8988T (cell line): ENCODE data around the gene CCDC187.

Experiments used
- DNase-seq: peaks from one replicate; pipeline ENCODE4 v3.0.0; 2011

The CCDC187 gene

DNA sequence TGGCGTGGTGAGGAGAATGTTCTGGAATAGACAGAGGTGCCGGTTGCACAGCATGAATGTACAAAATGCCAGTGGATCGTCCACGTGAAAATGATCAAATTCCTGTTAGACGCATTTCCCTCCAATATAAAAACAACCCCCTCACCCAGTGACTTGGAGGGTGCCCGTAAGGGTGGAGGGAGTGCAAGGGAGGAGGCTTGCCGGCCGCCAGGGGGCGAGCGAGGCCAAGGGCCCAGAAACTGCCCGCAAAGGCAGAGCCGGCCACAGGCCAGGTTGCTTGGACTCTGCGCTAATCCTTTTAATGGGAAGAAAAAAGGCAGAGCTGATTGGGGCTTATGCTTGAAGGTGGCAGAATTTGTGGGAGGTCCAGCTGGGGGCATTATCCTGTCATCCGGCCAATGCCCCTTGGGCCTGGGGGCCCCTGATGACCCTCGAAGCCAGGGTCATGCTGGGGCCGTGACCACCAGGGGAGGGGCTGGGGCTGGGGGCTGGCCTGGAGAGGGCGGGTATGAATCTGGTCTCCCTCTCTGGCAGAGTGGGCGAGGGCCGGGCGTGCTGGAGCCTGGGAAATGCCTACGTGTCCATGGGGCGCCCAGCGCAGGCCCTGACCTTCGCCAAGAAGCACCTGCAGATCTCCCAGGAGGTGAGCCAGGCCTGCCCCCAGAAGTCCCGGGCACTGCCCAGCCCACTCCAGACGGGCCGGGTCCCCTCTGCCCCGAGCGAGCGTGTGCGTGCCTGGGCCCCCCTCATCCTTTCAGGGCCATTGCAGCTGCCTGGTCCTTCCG is 35.5 kb upstream of the CCDC187 start:
- peak; percentile 89 for DNase-seq

DNA sequence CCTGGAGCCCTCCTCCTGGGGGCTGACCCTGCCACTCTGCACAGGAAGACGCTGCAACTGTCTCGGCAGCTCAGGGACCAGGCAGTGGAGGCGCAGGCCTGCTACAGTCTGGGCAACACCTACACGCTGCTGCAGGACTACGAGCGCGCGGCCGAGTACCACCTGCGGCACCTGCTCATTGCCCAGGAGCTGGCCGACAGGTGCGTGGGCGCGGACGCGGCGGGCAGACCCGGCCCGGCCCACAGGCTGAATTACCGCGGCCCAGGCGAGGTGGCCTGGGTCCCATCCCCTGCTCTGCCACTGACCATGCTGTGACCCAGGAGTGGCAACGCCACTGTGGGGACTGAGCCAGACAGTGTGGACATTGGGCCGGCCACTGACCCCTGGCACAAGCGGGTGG is 34.6 kb upstream of the CCDC187 start:
- DNase-seq = no peak

DNA sequence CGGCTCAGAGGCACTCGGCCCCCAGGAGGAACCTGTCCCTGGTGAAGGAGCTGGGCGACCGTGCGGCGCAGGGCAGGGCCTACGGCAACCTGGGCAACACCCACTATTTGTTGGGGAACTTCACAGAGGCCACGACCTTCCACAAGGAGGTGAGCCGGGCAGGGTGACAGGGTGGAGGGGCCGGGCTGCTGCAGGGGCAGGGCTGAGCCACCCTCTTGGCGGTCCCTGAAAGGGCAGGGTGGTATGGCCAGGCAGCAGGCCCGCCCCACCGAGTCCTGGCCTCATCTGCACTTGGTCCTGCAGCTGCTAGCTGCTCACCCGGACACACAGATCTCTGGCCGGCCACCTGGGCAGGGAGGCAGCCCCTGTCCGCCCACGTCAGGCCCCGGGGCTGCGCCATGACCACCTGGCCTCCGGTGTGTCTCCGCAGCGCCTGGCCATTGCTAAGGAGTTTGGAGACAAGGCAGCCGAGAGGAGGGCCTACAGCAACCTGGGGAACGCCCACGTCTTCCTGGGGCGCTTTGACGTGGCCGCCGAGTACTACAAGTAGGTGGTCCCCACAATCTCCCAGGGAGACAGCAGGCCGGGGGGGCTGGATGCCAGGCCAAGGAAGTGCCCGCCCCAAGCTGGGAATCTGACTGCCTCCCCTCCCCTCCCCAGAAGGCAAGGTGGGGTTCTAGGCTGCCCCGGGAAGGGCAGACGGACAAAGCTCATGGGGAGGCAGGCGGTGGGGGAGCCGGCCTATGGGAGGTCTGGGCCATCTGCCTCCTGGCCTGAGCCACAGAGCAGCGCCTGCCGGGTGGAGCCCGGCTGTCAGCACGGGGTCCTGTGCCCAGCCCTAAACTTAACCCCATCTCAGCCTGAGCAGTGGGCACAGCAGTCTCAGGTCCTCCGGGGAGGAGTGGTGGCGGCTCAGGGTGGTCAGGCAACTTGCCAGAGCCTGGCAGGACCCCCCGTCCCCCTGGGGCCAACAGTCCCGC is 33.8 kb upstream of the CCDC187 start:
- DNase-seq = no peak

DNA sequence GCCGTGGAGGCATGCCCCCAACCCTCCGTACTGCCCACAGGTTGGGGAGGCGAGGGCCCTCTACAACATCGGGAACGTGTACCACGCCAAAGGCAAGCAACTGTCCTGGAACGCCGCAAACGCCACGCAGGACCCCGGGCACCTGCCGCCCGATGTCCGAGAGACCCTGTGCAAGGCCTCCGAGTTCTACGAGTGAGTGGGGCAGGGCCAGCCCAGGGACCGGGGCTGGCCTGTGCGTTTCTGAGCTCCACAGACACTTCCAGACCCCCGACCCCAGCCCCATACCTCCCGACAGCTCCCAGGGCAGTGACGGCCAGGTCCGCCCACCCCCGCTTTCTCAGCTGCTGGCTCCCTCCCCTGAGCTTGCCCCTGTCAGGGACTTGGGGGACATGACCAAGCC is 33.0 kb upstream of the CCDC187 start:
- no peak for DNase-seq

DNA sequence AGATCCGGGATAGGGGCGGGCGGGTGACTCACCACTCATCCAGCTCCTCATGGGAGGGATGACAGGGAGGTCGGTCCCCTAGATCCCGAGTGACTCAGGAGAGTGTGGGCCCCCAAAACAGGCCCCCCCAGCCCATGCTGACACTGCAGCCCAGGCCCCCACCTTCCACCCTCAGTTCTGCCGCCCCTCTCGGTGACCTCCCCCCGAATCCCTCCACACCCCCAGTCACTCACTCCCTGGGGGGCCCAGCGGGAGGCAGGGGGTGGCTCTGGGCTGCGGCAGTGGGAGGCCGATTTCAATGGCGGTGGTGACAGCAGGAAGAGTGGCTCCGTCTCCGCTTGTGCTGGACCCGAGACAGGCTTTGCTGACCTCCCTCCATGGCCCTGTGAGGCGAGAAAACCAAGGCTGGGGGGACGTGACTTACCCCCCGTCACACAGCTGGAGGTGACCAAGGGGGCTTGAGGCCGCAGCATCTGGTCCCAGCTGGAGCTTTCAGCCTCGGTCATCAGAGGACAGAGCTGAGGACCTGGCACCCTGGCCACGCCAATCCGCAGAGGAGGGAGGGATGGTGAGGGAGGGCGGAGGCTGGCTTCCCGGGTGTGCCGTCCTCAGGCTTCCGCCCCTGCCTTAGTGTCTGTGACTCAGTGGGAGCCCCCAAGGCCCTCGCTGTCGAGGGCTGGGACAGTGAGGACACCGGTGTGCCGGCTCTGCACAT is 32.4 kb upstream of the CCDC187 start:
- no peak for DNase-seq

DNA sequence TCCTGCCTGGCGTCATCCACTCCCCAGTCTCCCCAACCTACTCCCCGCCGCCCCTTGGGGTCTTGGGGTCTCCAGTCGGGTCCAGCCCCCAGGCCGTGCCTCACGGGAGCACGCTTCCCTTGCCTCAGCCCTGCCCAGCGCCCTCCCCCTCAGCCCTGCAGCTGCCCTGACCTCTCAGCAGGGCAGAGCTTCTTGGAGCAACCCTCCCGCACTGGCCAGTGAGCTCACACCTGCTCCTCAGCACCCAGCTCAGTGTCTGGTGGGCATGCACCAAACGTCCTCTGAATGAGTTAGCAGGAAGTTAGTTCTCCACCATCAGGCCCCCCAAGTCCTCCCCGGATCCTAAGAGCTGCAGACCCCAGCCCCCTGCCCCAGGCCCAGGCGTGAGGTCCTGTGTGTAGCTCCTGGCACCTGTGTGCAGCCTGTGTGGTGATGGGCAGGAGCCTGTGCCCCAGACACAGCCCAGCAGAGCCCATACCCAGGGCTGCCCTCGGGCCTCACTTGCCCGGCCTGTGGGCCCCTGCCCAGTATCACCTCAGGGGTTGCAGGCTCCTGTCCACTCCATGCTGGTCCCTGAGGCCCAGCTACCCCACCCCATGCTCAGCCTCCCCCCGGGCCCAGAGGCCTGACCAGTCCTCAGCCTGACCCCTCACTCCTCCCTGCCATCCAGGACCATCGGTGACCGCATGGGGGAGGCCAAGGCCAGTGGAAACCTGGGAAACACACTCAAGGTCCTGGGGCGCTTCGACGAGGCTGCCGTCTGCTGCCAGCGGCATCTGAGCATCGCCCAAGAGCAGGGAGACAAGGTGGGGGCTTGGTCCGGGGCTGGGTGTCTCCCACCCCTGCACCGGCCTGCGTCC is 31.6 kb upstream of the CCDC187 start:
- DNase-seq = no peak

DNA sequence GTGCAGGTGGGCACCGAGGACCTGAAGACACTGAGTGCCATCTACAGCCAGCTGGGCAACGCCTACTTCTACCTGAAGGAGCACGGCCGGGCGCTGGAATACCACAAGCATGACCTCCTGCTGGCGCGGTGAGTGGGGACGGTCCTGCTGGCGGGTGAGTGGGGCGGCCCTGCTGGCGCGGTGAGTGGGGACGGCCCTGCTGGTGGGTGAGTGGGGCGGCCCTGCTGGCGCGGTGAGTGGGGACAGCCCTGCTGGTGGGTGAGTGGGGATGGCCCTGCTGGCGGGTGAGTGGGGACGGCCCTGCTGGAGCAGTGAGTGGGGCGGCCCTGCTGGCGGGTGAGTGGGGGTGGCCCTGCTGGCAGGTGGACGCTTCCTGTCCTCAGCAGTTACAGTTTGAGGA is 30.6 kb upstream of the CCDC187 start:
- DNase-seq = no peak

DNA sequence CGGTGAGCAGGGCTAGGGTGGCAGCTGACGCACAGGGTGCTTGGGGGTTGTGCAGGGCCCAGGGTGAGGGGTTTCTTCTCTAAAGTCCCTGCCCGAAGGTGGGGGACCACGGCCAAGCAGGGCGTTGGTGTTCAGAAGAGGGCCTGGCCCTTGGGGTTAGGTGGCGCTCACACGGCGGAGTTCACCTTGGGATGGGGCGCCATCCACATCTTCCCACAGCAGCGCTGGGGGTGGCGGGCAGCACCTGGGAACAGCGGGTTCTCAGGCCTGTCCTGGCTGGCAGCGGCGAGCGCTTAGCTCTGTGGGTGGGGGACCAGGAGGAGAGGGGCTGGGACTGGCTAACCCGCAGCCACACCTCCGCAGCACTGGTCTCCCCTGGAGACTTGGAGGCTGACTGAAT is 29.6 kb upstream of the CCDC187 start:
- DNase-seq = no peak

DNA sequence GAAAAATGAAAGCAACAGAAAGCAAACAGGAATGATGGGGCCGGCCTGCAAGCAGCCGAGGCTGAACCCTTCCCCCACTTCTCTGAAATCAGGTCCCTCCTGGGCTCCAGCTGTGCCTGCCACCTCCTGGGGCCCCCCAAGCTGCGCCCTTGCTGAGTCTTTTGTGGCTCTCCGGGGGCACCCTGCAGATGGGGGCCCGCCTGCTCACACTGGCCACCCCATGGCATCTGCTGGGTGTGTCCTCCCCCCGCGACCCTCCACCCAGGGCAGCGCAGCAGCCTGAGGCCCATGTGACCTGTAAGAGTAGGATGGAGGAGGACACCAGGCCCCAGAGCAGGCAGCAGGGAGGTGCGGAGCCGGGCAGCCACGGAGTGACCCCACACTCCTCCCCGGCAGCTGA is 29.2 kb upstream of the CCDC187 start:
- no peak for DNase-seq

DNA sequence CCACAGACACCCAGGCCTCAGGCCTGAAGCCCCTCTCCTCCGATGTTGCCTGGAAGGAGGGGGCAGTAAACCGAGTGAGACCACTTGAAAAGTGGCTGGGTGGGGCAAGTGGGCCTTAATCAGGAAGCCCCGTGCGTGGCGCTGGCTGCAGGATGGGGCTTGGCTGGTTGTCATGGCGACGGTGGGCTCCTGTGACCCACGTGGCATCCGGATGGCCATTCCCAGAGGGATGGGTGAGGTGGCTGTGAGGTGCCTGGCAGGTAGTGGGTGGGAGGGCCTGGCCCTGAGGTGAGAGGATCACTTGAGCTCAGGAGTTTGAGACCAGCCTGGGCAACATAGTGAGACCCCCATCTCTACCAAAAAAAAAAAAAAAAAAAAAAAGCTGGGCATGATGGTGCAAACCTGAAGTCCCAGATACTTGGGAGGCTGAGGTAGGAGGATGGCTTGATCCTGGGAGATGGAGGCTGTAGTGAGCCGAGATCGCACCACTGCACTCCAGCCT is 28.6 kb upstream of the CCDC187 start:
- no peak for DNase-seq

DNA sequence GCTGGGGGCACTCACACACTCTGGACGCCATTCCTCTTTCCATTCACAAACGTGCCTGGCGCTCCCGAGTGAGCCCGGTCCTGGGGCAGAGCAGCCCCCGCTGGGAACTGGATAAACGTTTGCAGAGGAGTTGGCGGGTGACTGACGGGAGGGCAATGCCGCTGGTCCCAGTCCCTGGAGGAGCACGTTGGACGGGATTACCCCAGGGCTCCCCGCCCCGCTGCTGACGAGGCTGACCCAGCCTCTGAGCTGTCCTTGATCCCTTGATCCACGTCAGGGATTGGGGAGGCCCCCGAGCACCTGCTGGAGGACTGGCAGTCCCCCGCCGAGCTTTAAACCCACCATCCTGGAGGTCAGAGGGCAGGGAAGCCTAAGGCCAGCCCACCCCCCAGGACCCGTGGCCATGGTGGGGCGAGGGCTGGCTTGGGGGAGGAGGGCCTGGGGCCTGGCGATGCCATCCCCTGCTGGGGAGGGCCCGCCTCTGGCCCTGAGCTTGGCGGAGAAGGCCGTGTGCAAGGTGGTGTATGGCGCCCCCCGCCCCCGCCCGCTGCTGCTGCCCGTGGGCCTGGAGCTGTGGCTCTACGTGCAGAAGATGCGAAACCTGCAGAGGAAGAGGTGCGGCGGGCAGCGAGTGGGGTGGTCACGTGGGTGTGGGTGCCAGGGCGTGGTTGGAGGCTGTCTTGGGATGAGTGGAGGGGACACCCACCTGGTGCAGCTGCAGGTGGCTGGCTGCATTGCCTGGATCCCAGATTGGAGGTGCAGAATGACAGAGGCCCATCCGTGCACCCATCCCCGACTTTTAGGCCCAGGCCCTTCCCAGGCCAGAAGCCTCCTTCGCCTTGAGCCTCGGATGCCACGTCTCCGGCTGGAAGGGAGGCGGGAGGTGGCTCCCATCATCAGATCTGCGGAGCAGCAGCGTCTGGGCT is 27.9 kb upstream of the CCDC187 start:
- DNase-seq = no peak

DNA sequence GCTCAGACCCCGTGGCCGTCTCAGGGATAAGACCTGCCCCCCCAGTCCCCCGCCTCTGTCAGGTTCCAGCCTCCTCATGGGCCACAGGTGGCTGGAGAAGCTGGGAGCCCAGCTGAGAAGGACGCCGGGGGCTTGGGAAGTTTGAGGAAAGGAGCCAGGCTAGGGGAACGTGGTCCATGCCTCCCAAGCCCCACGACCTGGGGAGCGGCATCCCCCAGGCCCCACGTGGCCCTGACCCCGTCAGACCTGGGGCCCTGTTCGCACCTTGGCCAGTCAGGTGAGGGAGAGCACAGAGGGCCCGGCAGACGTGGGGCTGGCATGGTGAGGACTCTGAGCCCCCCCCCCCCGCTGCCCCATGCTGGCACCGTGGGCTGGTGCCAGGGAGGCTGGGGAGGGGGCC is 27.1 kb upstream of the CCDC187 start:
- DNase-seq = no peak

DNA sequence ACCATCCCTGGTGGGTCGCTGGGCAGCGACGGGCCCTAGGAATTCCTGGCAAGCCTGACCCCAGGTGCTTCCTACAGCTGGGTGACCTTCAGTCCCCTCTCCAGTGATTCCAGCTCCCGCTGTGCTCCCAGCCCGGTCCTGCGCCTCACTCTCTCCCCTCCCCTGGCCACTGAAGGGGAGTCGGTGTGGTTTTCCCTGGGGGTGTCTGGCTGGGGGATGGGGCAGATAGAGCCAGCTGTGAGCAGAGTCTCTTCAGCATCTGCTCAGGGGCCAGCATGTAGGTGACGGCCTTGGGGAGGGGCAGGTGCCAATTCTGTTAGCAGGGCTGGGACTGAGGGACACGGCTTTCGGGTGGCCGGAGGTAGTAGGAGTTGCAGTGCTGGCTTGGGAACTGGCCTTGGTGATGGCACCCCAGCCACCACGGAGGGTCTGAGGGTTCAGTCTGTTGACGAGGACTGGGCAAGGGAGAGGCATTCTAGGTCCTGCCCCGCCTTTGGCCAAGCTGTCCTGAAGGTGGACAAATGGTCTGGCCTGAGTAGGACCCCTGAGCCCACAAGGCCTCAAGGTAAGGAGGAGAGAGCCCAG is 26.6 kb upstream of the CCDC187 start:
- no peak for DNase-seq

DNA sequence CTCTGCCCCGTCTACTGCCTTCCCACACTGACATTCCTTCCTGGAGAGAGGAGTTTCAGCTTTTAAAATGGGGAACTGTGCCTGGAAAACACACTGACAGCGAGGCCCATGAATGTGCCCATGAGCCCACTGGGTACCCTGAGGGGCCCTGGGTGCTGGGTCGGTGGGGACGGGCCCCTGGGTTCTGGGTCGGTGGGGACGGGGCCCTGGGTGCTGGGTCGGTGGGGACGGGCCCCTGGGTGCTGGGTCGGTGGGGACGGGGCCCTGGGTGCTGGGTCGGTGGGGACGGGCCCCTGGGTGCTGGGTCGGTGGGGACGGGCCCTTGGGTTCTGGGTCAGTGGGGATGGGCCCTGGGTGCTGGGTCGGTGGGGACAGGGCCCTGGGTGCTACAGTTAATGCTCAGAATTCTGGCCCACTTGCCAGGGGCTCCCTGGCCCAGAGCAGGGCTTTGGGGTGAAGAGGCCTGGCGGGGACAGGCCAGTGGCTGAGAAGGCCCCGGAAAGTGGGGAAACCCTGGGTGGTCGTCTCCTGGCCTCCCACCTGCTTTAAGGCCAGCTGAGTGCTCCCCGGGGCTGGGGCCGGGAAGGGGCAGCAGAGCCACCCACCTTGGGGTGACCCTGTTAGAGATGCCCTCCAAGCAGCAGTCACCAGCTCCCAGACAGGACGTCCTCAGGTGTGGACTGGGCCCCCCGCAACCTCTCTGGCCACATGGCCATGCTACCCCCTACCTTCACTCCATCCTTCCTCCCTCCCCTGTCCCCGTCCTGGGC is 25.9 kb upstream of the CCDC187 start:
- DNase-seq = no peak

DNA sequence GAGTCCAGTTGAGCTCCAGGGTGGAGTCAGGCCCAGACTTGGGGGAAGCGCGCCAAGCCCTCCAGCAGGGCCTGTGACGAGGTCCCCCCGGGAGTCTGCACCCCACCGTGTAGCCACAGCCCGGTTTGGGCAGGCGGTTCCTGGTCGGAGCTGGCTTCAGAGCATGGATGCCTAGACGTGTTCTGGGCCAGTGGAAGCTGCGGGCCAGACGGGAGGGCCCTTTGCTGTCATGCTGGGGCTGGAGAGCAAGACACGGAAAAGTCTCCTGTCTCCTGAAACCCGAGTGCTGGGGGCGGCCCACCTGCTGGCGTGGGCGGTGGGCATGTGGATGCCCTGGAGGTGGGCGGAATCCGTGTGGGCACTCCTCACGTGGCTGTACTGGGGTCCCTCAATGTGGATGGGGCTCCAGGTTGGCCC is 25.3 kb upstream of the CCDC187 start:
- DNase-seq = no peak

DNA sequence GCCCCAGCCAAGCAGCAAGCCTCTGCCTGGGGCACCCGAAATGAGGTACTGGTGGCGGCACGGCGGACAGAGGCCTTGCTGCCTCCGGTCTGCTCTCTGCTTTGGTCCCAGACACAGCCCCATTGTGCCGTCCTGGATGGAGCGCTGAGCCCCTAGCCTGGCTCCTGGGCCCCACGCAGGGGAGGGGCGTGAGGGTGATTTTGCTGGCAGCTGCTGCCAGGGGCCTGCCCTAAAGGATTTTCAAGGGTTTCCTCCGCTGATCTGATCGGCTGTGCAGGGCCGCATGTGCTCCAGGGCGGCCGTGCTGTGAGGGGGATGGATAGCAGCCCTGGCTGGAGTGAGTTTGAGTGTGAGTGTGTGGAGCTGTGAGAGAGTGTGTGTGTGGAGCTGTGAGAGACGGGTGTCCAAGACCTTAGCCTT is 24.7 kb upstream of the CCDC187 start:
- no peak for DNase-seq

DNA sequence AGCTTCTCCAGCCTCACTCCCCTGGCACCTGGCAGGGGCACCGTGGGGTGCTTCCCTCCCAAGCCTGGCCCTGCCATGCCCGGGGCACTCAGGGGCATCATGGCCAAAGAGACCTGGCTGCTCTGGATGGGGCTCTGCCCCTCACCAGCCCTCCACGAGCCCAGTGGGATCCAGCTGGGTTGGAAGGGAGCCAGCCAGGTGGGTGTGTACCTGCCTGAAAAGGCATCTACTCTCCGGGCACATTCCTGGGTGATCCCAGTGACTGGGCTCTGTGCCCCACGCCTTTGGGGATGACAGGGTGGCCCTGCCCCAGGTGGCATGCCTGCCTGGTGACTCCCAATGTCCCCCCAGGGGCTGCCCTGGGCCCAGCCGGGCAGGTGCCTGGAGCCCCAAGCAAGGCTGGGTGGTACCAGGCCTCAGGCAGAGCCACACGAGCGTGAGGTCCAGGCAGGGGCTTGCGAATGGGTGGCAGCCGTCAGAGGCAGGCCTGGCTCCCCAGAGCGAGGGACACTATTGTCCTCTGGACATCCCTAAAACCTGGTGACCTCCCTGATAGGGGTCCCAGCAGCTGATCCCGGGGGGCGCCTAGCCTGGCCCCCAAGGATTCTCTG is 24.2 kb upstream of the CCDC187 start:
- DNase-seq = no peak

DNA sequence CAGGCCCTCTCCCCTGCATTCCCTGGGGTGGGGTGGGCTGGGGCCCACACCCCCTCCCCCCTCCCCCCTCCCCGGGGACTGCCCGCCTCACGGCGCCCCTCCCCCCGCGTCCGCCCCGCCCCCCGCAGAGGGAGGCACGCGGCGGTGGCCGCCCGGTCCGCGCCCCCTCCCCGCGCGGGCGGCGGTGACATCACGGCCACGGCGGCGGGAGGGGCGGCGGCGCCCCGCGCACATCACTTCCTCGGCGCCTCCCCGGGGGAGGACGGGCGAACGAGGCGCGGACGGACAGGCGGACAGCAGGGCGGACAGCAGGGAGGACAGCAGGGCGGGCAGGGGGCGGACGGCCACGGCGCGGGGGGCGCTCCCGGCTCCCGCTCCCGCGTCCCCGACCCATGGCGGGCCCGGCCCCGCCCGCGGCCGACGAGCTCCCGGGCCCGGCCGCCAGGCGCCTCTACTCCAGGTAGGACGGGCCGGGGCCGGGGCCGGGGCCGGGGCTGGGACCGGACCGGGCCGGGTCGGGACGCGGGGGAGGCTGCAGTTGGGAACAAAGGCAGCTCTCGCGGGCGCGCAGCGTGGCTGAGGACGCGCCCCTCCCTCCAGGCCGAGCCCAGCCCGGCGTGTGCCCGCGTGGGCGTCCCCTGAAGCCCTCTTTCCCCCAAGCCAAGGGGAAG is 23.5 kb upstream of the CCDC187 start, which contains the start of gene GPSM1:
TSS of gene GPSM1 (plus strand) at position 236 of the 671 bp plus-strand sequence. CDS start at position 393, 157 bp downstream.
- peak; percentile 85 for DNase-seq
